Fibroblast of skin of left biceps (primary cell): ENCODE measurements around the gene ST8SIA3.
"Not testable (repeated sequence)": the region's sequence is repeated elsewhere in the genome, so short reads cannot be mapped to it uniquely, and the experiment has no call there.

Experiments used
- DNase-seq, 2 experiments: peaks; one replicate each; pipeline ENCODE4 v3.0.0-alpha.2; 2013; ENCODE audit warnings: low read depth in 2 of 2

The ST8SIA3 gene

DNA sequence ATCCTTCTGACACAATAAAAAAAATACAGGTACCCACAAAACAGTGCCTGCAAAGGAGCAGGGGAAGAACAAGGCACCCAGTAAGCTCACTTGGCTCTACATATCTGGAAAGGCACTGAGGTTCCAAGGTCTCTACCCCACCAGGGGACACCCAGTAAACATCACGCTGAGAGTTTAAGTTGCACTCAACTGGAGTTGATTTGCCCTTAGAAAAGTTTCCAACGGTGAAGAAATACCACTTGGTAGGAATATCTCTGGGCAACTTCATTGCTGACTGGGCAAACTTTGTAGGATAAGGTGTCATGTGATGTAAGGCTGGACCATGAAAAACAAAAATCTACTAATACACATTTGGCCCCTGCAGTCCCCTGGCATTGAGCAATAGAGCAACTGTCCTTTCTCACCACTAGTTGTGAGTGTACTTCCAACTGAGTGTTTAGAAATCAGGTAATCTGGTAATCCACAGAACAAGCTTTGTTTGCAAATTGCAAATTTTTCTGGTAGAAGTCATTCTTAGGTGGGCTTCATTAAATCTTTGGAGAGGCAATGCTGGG is 14.2 kb downstream of the ST8SIA3 start:
- no peak for DNase-seq

DNA sequence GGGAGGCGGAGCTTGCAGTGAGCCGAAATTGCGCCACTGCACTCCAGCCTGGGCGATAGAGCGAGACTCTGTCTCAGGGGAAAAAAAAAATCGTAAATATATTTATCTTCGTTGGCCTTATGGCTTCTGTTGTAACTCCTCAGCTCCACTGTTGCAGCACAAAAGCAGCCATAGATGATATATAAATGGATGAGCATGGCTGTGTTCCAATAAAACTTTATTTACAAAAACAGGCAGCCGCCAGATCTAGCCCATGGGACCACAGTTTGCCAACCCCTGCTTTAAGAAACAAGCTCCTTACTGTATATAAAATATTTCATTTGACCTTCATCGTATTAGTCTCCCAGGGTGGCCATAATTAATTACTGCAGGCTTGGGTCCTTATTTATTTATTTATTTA is 20.1 kb downstream of the ST8SIA3 start:
- DNase-seq, result no peak

DNA sequence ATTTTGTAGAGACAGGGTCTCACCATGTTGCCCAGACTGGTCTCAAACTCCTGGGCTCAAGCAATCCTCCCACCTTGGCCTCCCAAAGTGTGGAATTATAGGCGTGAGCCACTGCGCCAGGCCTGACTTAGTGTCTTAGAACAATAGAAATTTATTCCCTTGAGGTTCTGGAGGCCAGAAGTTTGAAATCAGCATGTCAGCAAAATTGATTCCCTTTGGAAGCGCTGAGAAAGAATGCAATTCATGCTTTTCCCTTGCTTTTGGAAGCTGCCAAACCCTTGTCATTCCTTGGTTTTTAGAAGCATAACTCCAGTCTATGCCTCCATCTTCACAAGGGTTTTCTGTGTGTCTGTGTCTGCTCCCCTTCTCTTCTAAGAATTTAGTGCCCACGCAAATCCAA is 20.7 kb downstream of the ST8SIA3 start:
- no peak for DNase-seq

DNA sequence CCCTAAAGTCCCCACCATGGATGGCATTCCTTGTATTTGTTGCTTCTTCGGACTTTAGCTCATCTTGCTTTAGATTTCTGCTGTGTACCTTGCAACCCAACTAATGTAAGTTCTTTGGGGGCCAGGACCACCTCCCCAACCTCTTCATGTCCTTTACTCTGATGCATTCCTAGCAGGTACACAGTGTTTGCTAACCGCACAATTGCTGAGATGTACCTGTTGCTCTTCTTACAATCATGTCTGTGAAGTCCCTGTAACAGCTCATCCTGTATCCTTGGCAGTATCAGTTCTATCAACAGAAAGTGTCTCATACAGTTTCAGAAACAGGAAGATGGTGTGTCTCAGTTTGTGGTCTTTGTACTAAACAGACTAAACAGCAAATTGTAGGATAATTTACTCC is 24.1 kb downstream of the ST8SIA3 start:
- no peak for DNase-seq

DNA sequence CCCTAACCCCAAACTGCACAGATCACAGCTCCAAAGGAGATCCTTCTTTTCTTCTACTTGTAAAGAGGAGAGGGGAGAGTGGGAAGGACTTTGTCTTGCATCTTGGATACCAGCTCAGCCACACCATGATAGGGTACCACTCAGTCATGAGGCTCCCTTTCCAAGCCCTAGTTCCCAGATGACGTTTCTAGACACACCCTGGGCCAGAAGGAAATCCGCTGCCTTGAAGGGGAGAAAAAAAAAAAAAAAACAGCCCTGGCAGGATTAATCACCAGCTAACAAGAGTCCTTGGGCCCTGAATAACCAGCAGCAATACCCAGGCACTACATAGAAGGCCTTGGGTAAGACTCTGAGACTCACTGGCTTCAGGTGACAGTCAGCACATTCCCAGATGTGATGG is 36.9 kb downstream of the ST8SIA3 start:
- no peak for DNase-seq

DNA sequence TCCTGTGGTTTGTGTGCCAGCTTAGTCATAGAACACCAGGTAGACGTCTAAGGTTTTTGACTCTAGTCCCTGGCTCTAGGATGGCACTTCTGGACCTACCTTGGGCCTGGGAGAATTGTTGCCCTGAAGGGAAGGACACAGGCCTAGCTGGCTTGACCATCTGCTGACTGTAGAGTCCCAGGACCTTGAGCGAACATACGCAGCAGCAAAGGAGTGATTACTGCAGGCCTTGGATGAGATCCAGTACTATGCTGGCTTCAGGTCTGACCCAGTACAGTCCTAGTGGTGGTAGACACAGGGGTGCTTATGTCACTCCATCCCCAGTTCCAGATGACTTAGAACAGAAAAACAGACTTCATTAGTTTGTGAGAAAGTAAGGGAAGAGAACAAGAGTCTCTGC is 37.7 kb downstream of the ST8SIA3 start:
- DNase-seq, result no peak

DNA sequence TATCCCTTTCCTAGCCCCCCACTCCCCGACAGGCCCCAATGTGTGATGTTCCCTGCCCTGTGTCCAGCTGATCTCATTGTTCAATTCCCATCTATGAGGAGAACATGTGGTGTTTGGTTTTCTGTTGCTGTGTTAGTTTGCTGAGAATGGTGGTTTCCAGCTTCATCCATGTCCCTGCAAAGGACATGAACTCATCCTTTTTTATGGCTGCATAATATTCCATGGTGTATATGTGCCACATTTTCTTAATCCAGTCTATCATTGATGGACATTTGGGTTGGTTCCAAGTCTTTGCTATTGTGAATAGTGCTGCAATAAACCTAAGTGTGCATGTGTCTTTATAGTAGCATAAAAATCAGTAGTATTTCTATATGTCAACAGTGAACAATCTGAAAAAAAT is 42.4 kb downstream of the ST8SIA3 start:
- DNase-seq, result not testable (repeated sequence)

DNA sequence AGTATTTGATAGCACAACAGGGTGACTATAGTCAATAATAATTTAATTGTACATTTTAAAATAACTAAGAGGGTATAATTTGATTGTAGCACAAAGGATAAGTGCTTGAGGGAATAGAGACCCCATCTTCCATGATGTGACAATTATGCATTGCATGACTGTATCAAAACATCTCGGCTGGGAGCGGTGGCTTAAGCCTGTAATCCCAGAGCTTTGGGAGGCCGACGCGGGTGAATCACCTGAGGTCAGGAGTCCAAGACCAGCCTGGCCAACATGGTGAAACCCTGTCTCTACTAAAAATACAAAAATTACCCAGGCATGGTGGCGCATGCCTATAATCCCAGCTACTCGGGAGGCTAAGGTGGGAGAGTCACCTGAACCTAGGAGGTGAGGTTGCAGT is 44.5 kb downstream of the ST8SIA3 start:
- DNase-seq, result not testable (repeated sequence)

DNA sequence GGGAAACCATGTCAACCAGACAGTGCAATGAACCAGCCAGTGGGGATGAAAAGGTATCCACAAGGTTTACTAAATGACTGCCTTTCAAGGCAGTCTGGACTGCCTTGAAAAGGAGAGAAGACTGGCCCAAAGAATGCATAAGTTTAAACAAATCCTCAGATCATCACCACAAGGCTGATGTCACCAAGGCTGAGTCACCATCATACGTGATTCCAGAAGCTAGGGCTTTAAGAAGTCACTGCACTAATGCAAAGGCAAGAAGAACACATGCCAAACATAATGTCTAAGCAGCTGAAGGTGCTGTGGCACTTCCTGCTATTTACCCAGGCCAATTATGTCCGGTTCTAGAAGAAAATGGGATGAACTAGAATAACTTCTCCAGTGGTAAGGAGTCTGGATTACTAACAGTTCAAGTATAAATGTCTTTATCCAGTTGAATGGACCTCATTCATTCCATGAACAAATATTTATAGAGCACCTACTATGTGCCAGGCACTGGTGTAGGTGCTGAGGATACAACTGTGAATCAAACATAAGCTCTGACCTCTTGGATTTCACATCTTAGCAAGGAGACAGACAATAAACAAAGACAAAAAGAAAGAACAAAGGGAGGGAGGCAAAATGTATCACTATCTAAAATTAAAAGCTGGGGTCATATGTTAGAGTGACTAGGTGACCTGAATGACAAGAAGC is 45.2 kb downstream of the ST8SIA3 start:
- no peak for DNase-seq

DNA sequence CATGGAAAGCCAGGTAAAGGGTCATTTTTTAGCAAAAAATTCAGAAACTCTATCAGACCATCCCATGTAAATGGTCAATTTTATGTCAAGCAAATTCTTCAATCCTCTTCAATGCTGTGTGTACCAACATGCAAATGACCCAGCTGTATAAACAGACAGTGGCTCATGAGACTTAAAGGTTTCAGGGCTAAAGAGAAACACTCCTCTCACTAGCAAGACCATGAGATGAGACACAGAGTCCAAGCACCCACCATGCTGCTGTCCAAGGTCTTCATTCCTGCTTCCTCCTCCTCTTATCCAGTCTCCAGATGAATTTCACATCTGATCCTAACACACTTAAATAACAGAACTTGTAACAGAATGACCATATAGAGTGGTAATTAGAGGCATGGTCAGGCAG is 52.0 kb downstream of the ST8SIA3 start:
- no peak for DNase-seq

DNA sequence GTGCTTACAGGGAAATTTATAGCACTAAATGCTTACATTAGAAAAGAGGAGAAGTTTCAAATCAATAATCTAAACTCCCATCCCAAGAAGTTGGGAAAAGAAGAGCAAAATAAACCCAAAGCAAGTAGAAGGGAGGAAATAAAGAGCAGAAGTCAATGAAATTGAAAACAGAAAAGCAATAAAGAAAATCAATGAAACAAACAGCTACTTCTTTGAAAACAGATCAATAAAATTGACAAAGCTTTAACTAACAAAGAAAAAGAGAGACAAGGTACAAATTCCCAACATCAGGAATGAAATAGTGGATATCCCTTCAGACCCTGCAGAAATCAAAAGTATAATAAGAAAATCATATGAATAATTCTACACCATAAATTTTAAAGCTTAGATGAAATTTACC is 57.3 kb downstream of the ST8SIA3 start:
- DNase-seq, result no peak

DNA sequence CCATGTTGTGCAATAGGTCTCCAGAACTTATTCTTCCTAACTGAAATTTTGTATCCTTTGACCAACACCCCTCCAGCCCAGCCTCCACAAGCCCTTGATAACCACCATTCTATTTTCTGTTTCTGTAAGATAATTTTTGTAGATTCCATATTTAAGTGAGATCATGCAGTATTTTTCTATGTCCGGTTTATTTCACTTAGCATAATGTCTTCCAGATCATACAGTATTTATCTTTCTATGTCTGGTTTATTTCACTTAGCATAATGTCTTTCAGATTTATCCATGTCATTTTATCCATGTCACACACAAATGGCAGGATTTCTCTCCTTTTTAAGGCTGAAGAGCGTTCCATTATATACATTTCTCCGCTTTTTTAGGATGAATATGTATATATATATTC is 58.4 kb downstream of the ST8SIA3 start:
- no peak for DNase-seq

DNA sequence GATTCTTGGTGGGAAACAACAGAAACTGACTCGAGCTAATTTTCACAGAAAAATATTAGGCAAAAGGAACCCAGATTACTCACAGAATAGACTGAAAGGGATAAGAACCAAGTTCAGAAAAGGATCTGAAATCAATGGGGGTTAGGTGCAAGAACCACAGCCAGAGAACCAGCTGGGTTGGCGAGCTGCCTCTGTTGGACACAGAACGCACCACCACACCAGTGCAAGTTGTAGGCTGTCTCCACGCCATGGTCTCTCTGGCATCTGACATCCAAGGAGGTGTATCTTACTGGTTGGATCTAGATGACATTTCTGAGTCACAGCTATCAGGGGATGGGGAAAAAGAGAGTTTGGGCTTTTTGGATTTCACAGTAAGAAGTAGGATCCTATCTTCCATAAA is 64.2 kb downstream of the ST8SIA3 start:
- DNase-seq, result no peak
